Embryonic facial prominence (tissue), 1 donor: ENCODE data around the gene ACKR2.
A peak's percentile ranks its signal among the peaks of the same experiment; 100 is the strongest.
"Not testable (repeated sequence)": the region's sequence is repeated elsewhere in the genome, so short reads cannot be mapped to it uniquely, and the experiment has no call there.

Experiments used
- DNase-seq: peaks from one replicate; pipeline ENCODE4 v3.0.0-alpha.2; 2016; ENCODE audit errors: extremely low spot score

Gene ACKR2

DNA sequence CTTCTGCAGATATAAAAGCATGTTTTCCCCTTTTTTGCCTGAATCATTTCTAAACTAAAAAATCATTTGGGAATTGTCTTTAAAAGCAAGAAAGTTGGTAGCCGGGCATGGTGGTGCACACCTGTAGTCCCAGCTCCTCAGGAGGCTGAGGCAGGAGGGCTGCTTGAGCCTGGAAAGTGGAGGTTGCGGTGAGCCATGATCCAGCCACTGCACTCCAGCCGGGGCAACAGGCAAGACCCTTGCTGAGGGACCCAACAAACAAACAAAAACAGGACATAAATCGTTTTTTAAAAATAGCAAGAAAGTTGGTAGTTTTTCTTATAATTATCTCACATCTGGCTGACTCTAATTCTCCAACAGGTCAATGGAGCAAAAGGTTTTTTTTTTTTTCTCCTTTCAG is 7.5 kb upstream of the ACKR2 start:
- DNase-seq: no peak

GRCh38 chr3:42802876-42803413 is 6.3 kb upstream of the ACKR2 start:
- no peak for DNase-seq

- no peak for DNase-seq
Measured at GRCh38 chr3:42803414-42804105, 5.7 kb upstream of the ACKR2 start.

DNA sequence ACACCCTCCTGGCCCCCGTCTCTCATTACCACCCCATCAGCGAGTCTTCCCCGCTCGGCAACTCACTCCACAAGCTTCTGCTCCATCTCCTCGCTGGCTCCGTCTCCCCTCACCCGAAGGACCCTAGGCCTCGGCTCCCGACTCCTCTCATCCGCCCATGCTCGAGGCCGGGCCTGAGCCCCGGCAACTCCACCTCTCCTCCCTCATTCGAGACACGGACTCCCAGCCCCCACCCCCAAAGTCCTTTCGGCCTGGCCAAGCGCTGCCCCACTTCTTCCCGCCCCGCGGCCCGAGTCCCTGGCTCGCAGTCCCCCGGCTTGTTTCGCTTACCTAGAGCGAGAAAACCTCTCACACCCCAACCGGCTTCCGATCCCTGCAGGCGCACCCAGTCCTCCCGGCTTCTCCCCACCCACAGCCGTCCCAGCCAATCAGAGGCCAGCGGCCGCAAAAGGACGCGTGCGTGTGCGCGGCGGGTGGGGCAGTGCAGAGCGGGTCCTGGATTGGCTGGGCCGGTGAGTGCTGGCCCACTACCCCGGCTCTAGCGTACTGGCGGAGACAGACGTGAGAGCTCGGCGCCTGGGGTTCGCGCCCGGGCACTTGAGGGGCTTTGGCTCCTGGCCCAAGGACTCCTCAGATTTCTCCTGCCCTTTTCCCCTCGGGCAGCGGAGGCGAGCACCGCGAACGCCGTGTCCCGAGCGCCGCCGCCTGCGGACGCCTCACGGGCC is 5.0 kb upstream of the ACKR2 start, which contains the start of gene HIGD1A:
Gene HIGD1A, minus strand, starts transcription at position 385 of the 725 bp plus-strand sequence. CDS start 10,237 bp downstream, outside the sequence.
- peak; percentile 88 for DNase-seq

GRCh38 chr3:42804831-42805132 is 4.5 kb upstream of the ACKR2 start:
- DNase-seq: no peak

DNA sequence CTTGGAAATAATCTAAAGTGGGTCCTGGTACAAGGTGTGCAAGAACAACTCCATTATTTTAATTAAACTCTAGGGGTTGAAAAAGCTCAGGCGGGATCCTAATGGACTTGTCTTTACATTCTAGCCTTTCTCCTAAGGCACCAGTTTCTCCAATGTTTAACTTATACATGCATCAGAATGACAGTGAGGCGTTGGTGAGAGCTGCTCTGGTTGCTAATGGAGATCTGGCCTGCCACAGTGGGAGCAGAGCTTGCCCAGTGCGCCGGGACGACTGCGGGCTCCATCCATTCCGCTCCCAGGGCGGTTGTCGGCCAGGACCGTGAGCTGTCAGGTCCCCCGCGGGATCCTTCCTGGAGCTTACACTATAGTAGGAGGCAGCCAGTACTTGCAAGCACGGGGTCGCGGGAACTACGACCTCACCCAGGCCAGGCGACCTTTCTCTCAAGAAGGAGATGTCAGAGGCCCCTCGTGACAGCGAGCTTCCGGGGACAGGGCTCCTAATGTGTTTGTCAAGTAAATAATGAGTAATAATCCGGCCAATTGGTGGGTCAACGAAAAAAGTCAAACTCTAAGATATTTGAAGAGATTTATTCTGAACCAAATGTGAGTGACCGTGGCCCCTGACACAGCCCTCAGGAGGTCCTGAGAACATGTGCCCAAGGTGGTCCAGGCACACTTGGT is 4.0 kb upstream of the ACKR2 start:
- no peak for DNase-seq

DNA sequence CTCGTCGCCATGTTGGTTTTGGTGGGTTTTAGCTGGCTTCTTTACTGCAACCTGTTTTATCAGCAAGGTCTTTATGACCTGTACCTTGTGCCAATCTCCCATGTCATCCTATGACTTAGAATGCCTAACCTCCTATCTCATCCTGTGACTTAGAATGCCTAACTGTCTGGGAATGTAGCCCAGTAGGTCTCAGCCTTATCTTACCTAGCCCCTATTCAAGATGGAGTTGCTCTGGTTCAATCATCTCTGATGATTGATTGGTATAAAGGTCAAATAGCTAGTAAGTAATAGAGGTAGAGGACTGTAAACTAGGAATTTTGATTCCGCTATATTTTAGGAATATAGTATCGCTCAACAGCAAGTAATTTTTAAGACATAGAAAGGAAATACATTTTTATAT is 1.3 kb upstream of the ACKR2 start:
- no peak for DNase-seq

- not testable (repeated sequence) for DNase-seq
Measured at GRCh38 chr3:42810706-42811105, 1.5 kb downstream of the ACKR2 start.

DNA sequence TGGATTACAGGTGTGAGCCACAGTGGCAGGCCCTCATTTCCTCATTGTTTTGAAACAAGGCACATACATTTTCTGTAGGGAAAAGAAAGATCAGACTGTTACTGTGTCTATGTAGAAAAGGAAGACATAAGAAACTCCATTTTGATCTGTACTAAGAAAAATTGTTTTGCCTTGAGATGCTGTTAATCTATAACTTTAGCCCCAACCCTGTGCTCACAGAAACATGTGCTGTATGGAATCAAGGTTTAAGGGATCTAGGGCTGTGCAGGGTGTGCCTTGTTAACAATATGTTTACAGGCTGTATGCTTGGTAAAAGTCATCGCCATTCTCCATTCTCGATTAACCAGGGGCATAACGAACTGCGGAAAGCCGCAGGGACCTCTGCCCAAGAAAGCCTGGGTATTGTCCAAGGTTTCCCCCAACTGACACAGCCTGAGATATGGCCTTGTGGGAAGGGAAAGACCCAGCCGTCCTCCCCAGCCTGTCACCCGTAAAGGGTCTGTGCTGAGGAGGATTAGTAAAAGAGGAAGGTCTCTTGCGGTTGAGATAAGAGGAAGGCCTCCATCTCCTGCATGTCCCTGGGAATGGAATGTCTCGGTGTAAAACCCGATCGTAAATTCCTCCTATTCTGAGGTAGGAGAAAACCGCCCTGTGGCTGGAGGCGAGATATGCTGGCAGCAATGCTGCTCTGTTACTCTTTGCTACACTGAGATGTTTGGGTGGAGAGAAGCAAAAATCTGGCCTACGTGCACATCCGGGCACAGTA is 2.1 kb downstream of the ACKR2 start:
- DNase-seq: not testable (repeated sequence)

DNA sequence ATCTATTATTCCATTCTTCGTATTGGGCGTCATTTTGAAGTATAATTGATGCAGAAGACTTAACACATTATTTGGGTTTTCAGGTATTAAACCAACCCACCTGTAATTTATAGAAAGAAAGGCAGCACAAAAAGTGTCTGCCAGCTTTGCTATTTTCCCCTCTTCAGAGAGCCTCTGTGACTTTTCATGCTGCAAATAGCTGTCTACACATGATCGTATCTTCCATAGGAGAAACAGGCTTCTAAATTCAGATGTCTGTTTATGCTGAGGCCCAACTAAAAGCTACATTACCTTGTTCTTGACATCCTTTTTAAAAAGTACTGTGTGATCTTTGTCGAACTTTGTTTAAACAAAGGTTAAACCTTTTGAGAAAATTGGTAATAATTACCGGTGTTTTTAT is 5.0 kb downstream of the ACKR2 start:
- DNase-seq: no peak

DNA sequence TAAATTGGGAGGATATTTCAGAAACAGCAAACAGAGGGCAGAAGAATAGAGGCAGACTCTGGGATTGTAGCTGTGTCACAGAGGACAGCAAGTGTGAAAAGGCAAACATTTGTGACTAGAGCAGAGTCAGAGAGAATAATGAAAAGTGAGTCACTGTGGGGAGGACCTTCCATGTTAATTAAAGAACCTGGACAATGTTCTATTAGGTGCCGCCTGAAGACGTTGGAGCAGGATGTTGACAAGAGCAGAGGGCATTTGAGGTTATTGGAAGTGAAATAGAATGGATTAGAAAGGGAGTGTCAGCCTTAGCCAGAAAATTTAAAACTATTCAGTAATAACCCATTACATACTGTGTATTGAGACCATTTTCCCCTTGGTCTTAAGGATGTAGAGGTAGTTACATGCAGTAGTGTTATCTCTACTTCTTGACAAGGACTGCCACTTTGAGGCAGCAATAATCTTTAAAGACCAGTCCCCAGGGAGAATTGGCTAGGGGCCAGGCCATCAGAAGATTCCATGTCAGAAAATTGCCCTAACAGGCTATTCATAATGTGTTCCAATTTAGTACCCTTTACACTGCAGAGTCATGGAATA is 5.8 kb downstream of the ACKR2 start:
- DNase-seq: no peak

DNA sequence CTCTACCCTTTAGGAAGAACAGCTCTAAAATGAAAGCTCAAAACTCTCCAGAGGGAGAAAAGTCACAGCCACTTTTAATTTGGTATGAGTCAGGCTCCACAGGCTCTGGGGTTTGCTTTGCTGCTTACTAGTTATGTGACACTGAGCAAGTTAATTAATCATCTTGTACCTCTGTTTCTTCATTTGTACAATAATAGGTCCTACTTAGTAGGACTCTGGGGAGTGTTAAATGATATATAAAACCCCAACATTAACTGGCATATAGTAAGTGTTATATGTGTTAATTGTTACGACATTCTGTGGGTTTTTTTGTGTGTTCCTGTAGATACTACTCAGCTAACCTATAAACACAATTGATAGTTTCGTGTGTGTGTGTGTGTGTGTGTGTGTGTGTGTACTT is 6.6 kb downstream of the ACKR2 start:
- DNase-seq: no peak

DNA sequence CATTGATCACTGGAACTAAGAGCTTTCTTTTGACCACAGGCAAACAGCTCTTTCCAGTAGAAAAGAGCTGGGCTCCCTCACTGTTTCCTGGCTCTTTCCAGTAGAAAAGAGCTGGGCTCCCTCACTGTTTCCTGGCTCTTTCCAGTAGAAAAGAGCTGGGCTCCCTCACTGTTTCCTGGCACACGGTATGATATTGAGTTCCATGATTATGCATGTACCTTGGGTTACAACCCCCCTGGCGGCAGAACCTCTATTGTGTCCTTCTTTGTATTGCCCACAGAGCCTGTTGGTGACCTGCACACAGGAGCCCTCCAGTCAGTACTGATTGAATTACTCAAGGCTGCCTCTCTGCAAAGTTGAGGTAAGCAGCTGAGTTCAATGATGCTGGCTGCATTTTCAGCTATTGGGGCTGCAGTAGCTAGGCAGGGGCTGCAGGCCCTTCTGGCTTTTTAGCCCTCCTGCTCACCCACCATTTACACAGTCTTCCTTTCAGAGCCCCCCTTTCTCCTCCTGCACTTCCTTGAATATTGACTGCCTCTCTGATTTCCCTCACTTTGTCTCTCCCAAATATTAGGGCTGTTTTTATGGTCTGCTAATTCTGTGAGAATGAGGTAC is 10.2 kb downstream of the ACKR2 start:
- no peak for DNase-seq

DNA sequence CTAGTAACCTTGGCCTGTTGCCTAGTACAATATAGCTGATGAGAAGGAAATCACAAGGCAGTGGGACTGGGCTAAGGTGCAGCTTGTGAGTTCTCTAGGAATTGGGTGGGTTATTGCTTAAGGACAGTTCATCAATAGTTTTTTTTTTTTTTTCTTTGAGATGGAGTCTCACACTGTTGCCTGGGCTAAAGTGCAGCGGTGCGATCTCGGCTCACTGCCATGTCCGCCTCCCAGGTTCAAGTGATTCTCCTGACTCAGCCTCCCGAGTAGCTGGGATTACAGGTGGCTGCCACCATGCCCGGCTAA is 11.5 kb downstream of the ACKR2 start:
- DNase-seq: no peak

DNA sequence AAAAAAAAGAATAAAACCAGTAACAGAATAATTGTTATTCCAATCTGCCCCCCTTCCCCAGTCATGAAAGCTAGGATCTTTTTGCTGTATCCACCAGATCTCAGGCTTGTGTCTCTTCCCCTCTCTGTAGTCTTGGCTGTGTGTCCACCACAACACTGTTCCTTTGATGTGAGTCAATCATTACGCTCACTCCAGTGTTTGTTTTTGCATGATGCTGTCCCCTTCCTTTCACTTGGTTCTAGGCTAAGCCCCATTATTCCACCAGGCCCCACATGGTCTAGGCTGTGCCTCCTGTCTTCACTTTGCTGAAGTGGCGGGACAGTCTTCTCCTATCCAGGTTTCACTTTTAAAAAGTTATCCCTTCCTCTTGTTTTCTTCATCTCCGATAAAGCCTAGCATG is 13.6 kb downstream of the ACKR2 start:
- DNase-seq: no peak

GRCh38 chr3:42823351-42823750 is 14.1 kb downstream of the ACKR2 start:
- DNase-seq: no peak

- DNase-seq: no peak
Measured at GRCh38 chr3:42826141-42826540, 16.9 kb downstream of the ACKR2 start.

- no peak for DNase-seq
Measured at GRCh38 chr3:42827023-42827422, 17.8 kb downstream of the ACKR2 start.

GRCh38 chr3:42827654-42828053 is 18.4 kb downstream of the ACKR2 start:
- no peak for DNase-seq

GRCh38 chr3:42829083-42829627 is 19.9 kb downstream of the ACKR2 start:
- DNase-seq: no peak
